Fibroblast of lung (primary cell): ENCODE measurements around the gene LCLAT1. TPM values are rescaled to one million over a fixed set of nuclear protein-coding genes. Genes with fewer than 3 reads are reported as not detected.

Experiments
- DNase-seq, 2 donors: peaks; one replicate each; pipeline versions ENCODE4 v3.0.0 to v3.0.0-alpha.2; 2010; ENCODE audit warnings: low read depth in 2 of 2
- H2AFZ ChIP-seq: 2 replicates; pipeline ENCODE4 v1.5.1; 2012; ENCODE audit warnings: low read length, control low read depth, inconsistent platforms
- H3K27ac ChIP-seq: 2 replicates; pipeline ENCODE4 v1.5.1; 2011; ENCODE audit warnings: low read length, control low read depth; ENCODE audit not compliant: insufficient read depth
- H3K27me3 ChIP-seq: 2 replicates; pipeline ENCODE4 v1.5.1; 2011; ENCODE audit warnings: mild to moderate bottlenecking, low read length; ENCODE audit not compliant: control insufficient read depth, insufficient read depth
- H3K36me3 ChIP-seq: 2 replicates; pipeline ENCODE4 v1.5.1; 2011; ENCODE audit warnings: low read length; ENCODE audit not compliant: control insufficient read depth, insufficient read depth
- H3K4me1 ChIP-seq: 2 replicates; pipeline ENCODE4 v1.5.1; 2011; ENCODE audit warnings: low read length; ENCODE audit not compliant: control insufficient read depth, insufficient read depth; ENCODE audit errors: extremely low read depth
- H3K4me2 ChIP-seq: 2 replicates; pipeline ENCODE4 v1.5.1; 2011; ENCODE audit warnings: low read length, control low read depth; ENCODE audit not compliant: insufficient read depth; ENCODE audit errors: extremely low read depth
- H3K4me3 ChIP-seq, 4 experiments: fragments of 200-600 bp in 1 of 4; sonication (generic) in 1 of 4; replicated peaks in 1 of 4; 2 replicates each; pipeline ENCODE4 v1.5.1; 2011 to 2016; ENCODE audit warnings: low read length in 4 of 4, low read depth in 3 of 4, mild to moderate bottlenecking in 3 of 4, control low read depth in 2 of 4, inconsistent platforms in 1 of 4, mixed read lengths in 1 of 4; ENCODE audit not compliant: insufficient read depth in 1 of 4; ENCODE audit errors: control extremely low read depth in 1 of 4
- H3K79me2 ChIP-seq: 2 replicates; pipeline ENCODE4 v1.5.1; 2012; ENCODE audit warnings: mild to moderate bottlenecking, low read length, inconsistent platforms; ENCODE audit not compliant: control insufficient read depth, insufficient read depth
- H3K9ac ChIP-seq: 2 replicates; pipeline ENCODE4 v1.5.1; 2011; ENCODE audit warnings: mild to moderate bottlenecking, low read length, control low read depth; ENCODE audit not compliant: insufficient read depth
- H3K9me3 ChIP-seq: 2 replicates; pipeline ENCODE4 v1.5.1; 2012; ENCODE audit warnings: low read depth, low read length; ENCODE audit not compliant: control insufficient read depth, insufficient read depth
- H4K20me1 ChIP-seq: 2 replicates; pipeline ENCODE4 v1.5.1; 2011; ENCODE audit warnings: low read length; ENCODE audit not compliant: control insufficient read depth, insufficient read depth; ENCODE audit errors: extremely low read depth
- CTCF ChIP-seq, 2 donors: IDR thresholded peaks in 1 of 2; conservative IDR thresholded peaks in 1 of 2; 1 replicate in 1 of 2; 2 replicates in 1 of 2; pipeline ENCODE4 v1.5.1; 2011 to 2012; ENCODE audit warnings: low read length in 2 of 2, control low read depth in 1 of 2, inconsistent platforms in 1 of 2, low read depth in 1 of 2, mild to moderate bottlenecking in 1 of 2
- EZH2 ChIP-seq: IDR thresholded peaks from 2 replicates; pipeline ENCODE4 v1.5.1; 2012; ENCODE audit warnings: low read length, control low read depth, mild to moderate bottlenecking; ENCODE audit errors: missing control alignments
- polyA plus RNA-seq, 2 donors: library from polyadenylated mRNA; depleted of rRNA in 1 of 2; stranded (reverse) in 1 of 2; unstranded in 1 of 2; fragments of >200 nt; gene quantifications; 2 replicates each; pipeline ENCODE4 v1.2.1, GENCODE V29; 2011 to 2012; ENCODE audit warnings: missing spikeins in 1 of 2
- total RNA-seq: library from RNA; depleted of rRNA; stranded (reverse); fragments of >200 nt; gene quantifications from 2 replicates; pipeline ENCODE4 v1.2.1, GENCODE V29; 2014

LCLAT1 gene
- total and polyA plus RNA-seq, 2 donors (not counting 1 experiment from before 2014, with no cell fraction given): 43.3 to 45.9 TPM

DNA sequence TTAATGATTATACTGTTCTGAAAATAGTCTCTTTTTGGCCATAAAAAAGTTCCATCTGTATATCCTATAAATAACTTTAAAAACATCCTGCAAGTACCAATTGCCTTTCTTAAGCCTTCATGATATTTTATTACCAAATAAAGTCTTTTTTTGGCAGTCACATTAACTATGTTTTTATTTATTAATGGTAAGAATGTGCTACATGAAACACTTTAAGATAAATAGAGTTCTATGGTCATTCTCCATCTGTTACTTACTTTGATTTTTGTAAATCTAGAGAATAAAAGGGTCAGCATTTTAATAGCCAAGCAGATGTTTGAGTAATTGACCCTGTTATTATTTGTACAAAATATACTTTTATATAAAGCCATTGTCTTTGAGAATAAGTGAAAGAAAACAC, 52.6 kb downstream of the LCLAT1 start:
- Histone ChIP-seq H3K36me3 (no peaks in the 10 kb centered on the region), H3K9ac (no peak overlapping the region), H3K4me1 (peaks cover 2% of the 10 kb centered on the region), H3K79me2 (no peaks in the 10 kb centered on the region), H3K27ac (no peak overlapping the region), H3K9me3 (no peaks in the 10 kb centered on the region), H3K4me2 (no peak overlapping the region), H3K27me3 (no peaks in the 10 kb centered on the region), H2AFZ (no peak overlapping the region), H4K20me1 (no peaks in the 10 kb centered on the region), H3K4me3 (no peak overlapping the region)
- DNase-seq: no peak
- no peak for TF ChIP-seq CTCF (conservative IDR thresholded peaks at IDR 0.05 in 1 of 2, IDR thresholded peaks at IDR 0.05 in 1 of 2; ENCODE audit: low read depth in 1 of 2, low read length in 2 of 2)
- no peak for TF ChIP-seq EZH2

GRCh38 chr2:30500699-30501098, 53.7 kb downstream of the LCLAT1 start:
- Histone ChIP-seq H3K4me3 (no peak overlapping the region), H3K36me3 (no peaks in the 10 kb centered on the region), H2AFZ (no peak overlapping the region), H4K20me1 (no peaks in the 10 kb centered on the region), H3K4me2 (no peak overlapping the region), H3K9me3 (no peaks in the 10 kb centered on the region), H3K9ac (no peak overlapping the region), H3K27ac (no peak overlapping the region), H3K79me2 (no peaks in the 10 kb centered on the region), H3K27me3 (no peaks in the 10 kb centered on the region), H3K4me1 (peaks cover 5% of the 10 kb centered on the region)
- TF ChIP-seq CTCF (conservative IDR thresholded peaks at IDR 0.05 in 1 of 2, IDR thresholded peaks at IDR 0.05 in 1 of 2; ENCODE audit: low read depth in 1 of 2, low read length in 2 of 2): no peak
- no peak for TF ChIP-seq EZH2
- no peak for DNase-seq

GRCh38 chr2:30502310-30502709, 55.3 kb downstream of the LCLAT1 start:
- Histone ChIP-seq H3K27me3 (no peaks in the 10 kb centered on the region), H3K4me2 (no peak overlapping the region), H3K27ac (no peak overlapping the region), H4K20me1 (no peaks in the 10 kb centered on the region), H3K4me1 (peaks cover 5% of the 10 kb centered on the region), H3K4me3 (no peak overlapping the region), H3K9ac (no peak overlapping the region), H3K36me3 (no peaks in the 10 kb centered on the region), H3K79me2 (no peaks in the 10 kb centered on the region), H3K9me3 (no peaks in the 10 kb centered on the region), H2AFZ (no peak overlapping the region)
- no peak for DNase-seq
- TF ChIP-seq CTCF (conservative IDR thresholded peaks at IDR 0.05 in 1 of 2, IDR thresholded peaks at IDR 0.05 in 1 of 2; ENCODE audit: low read depth in 1 of 2, low read length in 2 of 2): no peak
- TF ChIP-seq EZH2: no peak
